ENCODE measurements around the gene C1orf21.

Gene C1orf21

GRCh38 chr1:184672013-184672726, 285.3 kb downstream of the C1orf21 start:
- no peak for DNase-seq

GRCh38 chr1:184673305-184673704, 286.5 kb downstream of the C1orf21 start:
- DNase-seq = no peak

- DNase-seq = no peak
Measured at GRCh38 chr1:184677344-184677743, 290.5 kb downstream of the C1orf21 start.

Measured in activated CD8-positive, alpha-beta memory T cell treated with anti-CD3 and anti-CD28 coated beads for 24 hours (primary cell).